ENCODE measurements around the gene CROCC2. TPM values are rescaled to one million over a fixed set of nuclear protein-coding genes. Genes with fewer than 3 reads are reported as not detected.

The CROCC2 gene
- polyA plus RNA-seq, 1 of the 3 experiments (the other 2 are of a cell fraction): not detected

- no peaks in the 10 kb centered on the region for H3K4me1 ChIP-seq (ENCODE audit: control insufficient read depth in 1 of 2, insufficient read depth in 2 of 2, low read depth in 1 of 2, low read length in 1 of 2)
- H3K27ac ChIP-seq (ENCODE audit: low read depth in 2 of 2, low read length in 1 of 2): no peak overlapping the region
- CTCF ChIA-PET: interaction anchor here (0.9 to 4.6 kb wide), 3 partner anchors 18 to 30 kb away, joined by 3 to 20 read pairs (median 6); no protein-coding TSS in a partner anchor
- no peak overlapping the region for H2AFZ ChIP-seq (ENCODE audit: low read depth)
- no peak overlapping the region for H3K9ac ChIP-seq
- no peaks in the 10 kb centered on the region for H3K36me3 ChIP-seq (replicated peaks in 1 of 2; ENCODE audit: control insufficient read depth in 1 of 2, insufficient read depth in 2 of 2, low read length in 1 of 2)
- DNase-seq: peak; percentile 23
- H3K9me2 ChIP-seq: no peaks in the 10 kb centered on the region
- no peak overlapping the region for H3K4me3 ChIP-seq (ENCODE audit: low read depth in 2 of 2, low read length in 1 of 2)
- no peaks in the 10 kb centered on the region for H3K9me3 ChIP-seq
- 24% methylated on average over 4 of the region's 15 CpGs for WGBS (ENCODE audit: low lambda C conversion rate)
- no peaks in the 10 kb centered on the region for H4K20me1 ChIP-seq (ENCODE audit: insufficient read depth)
- no peak for TF ChIP-seq GABPA (IDR thresholded peaks at IDR 0.05; ENCODE audit: low read depth)
- no peak for TF ChIP-seq RCOR1 (IDR thresholded peaks at IDR 0.05; ENCODE audit: low read length)
- TF ChIP-seq RXRA (IDR thresholded peaks at IDR 0.05; ENCODE audit: borderline replicate concordance, low read depth): no peak
- POLR2A ChIA-PET: no interaction called here
- H3K79me2 ChIP-seq (ENCODE audit: insufficient read depth): no peaks in the 10 kb centered on the region
- H3K27me3 ChIP-seq (ENCODE audit: insufficient read depth): no peaks in the 10 kb centered on the region; the same call in 1 of the 2 replicates
- no peaks in the 10 kb centered on the region for H3F3A ChIP-seq (replicated peaks; ENCODE audit: insufficient read depth)
- no peak overlapping the region for H3K4me2 ChIP-seq
Measured at GRCh38 chr2:240869956-240870875, 35.9 kb upstream of the CROCC2 start.

GRCh38 chr2:240871071-240871958 is 34.8 kb upstream of the CROCC2 start:
- Histone ChIP-seq H3K79me2 (ENCODE audit: insufficient read depth) (no peaks in the 10 kb centered on the region), H3K4me1 (ENCODE audit: control insufficient read depth in 1 of 2, insufficient read depth in 2 of 2, low read depth in 1 of 2, low read length in 1 of 2) (peaks cover 0 to 2% of the 10 kb centered on the region in 2 experiments; a peak in 1 of 4 replicates), H3K9me2 (no peaks in the 10 kb centered on the region), H3F3A (replicated peaks; ENCODE audit: insufficient read depth) (no peaks in the 10 kb centered on the region), H3K9ac (no peak overlapping the region), H2AFZ (ENCODE audit: low read depth) (no peak overlapping the region), H3K27ac (ENCODE audit: low read depth in 2 of 2, low read length in 1 of 2) (no peak overlapping the region), H3K27me3 (ENCODE audit: insufficient read depth) (no peaks in the 10 kb centered on the region; the same call in 1 of the 2 replicates), H3K36me3 (replicated peaks in 1 of 2; ENCODE audit: control insufficient read depth in 1 of 2, insufficient read depth in 2 of 2, low read length in 1 of 2) (no peaks in the 10 kb centered on the region), H3K4me3 (ENCODE audit: low read depth in 2 of 2, low read length in 1 of 2) (no peak overlapping the region), H3K4me2 (no peak overlapping the region), H4K20me1 (ENCODE audit: insufficient read depth) (no peaks in the 10 kb centered on the region), H3K9me3 (no peaks in the 10 kb centered on the region)
- 67% methylated on average over 2 of the region's 16 CpGs for WGBS (ENCODE audit: low lambda C conversion rate)
- CTCF ChIA-PET: interaction anchor here (4.6 kb wide), 1 partner anchor 19 kb away, joined by 20 read pairs; no protein-coding TSS in a partner anchor
- DNase-seq: peak; percentile 21
- POLR2A ChIA-PET: no interaction called here
- no peak for TF ChIP-seq EZH2phosphoT487 (IDR thresholded peaks at IDR 0.05; ENCODE audit: borderline replicate concordance, low read depth)

- no peaks in the 10 kb centered on the region for H4K20me1 ChIP-seq (ENCODE audit: insufficient read depth)
- 64% methylated on average over 12 of the region's 17 CpGs for WGBS (ENCODE audit: low lambda C conversion rate)
- no peak for TF ChIP-seq RCOR1 (IDR thresholded peaks at IDR 0.05; ENCODE audit: low read length)
- no peak for TF ChIP-seq NFIC (IDR thresholded peaks at IDR 0.05; ENCODE audit: borderline replicate concordance)
- no peak for TF ChIP-seq TCF12 (IDR thresholded peaks at IDR 0.05)
- no peak for TF ChIP-seq NRF1 (IDR thresholded peaks at IDR 0.05; ENCODE audit: low read depth, low read length)
- TF ChIP-seq SIN3A (IDR thresholded peaks at IDR 0.05; ENCODE audit: borderline replicate concordance, low read depth, low read length): no peak
- TF ChIP-seq GATA2 (CRISPR knock-in tag; IDR thresholded peaks at IDR 0.05): no peak
- no peak for TF ChIP-seq RAD21 (IDR thresholded peaks at IDR 0.05; ENCODE audit: low read length)
- TF ChIP-seq USF2 (IDR thresholded peaks at IDR 0.05; ENCODE audit: borderline replicate concordance, low read depth, low read length): no peak
- no peak for TF ChIP-seq EP300 (IDR thresholded peaks at IDR 0.05; ENCODE audit: borderline replicate concordance in 1 of 2, low read depth in 1 of 2, low read length in 1 of 2)
- no peaks in the 10 kb centered on the region; the same call in 1 of the 2 replicates for H3K27me3 ChIP-seq (ENCODE audit: insufficient read depth)
- H3K4me1 ChIP-seq (ENCODE audit: control insufficient read depth in 1 of 2, insufficient read depth in 2 of 2, low read depth in 1 of 2, low read length in 1 of 2): peaks cover 0 to 8% of the 10 kb centered on the region in 2 experiments; a peak in 1 of 4 replicates
- no peaks in the 10 kb centered on the region for H3K9me3 ChIP-seq
- no peaks in the 10 kb centered on the region for H3K9me2 ChIP-seq
- H2AFZ ChIP-seq (ENCODE audit: low read depth): no peak overlapping the region
- peak; percentile 23 for DNase-seq
- no peak overlapping the region for H3K27ac ChIP-seq (ENCODE audit: low read depth in 2 of 2, low read length in 1 of 2)
- POLR2A ChIA-PET: no interaction called here
- H3F3A ChIP-seq (replicated peaks; ENCODE audit: insufficient read depth): no peaks in the 10 kb centered on the region
- CTCF ChIA-PET: interaction anchor here (1.4 to 4.6 kb wide), 2 partner anchors 15 to 20 kb away, joined by 3 to 20 read pairs; no protein-coding TSS in a partner anchor
- no peaks in the 10 kb centered on the region for H3K79me2 ChIP-seq (ENCODE audit: insufficient read depth)
- H3K9ac ChIP-seq: no peak overlapping the region
- no peak overlapping the region for H3K4me3 ChIP-seq (ENCODE audit: low read depth in 2 of 2, low read length in 1 of 2)
- no peak overlapping the region for H3K4me2 ChIP-seq
- H3K36me3 ChIP-seq (replicated peaks in 1 of 2; ENCODE audit: control insufficient read depth in 1 of 2, insufficient read depth in 2 of 2, low read length in 1 of 2): no peaks in the 10 kb centered on the region
Measured at GRCh38 chr2:240872317-240873097, 33.6 kb upstream of the CROCC2 start.
